ENCODE data around the gene SH3TC2. TPM values are rescaled to one million over a fixed set of nuclear protein-coding genes. Genes with fewer than 3 reads are reported as not detected.

Gene SH3TC2
- total RNA-seq, 1 donor from 2014 or later, result 1.4 TPM

- Histone ChIP-seq H3K27ac (no peak overlapping the region), H3K27me3 (no peaks in the 10 kb centered on the region), H3K4me1 (no peaks in the 10 kb centered on the region), H3K9me3 (no peaks in the 10 kb centered on the region), H3K4me3 (no peak overlapping the region), H3K36me3 (no peaks in the 10 kb centered on the region)
- DNase-seq (no peak), ATAC-seq (no peak)
- TF ChIP-seq CTCF (IDR thresholded peaks at IDR 0.05), result no peak
- intact Hi-C loops (cut with DNase I), result no loop called here
Measured at GRCh38 chr5:149071756-149072155, 8.9 kb upstream of the SH3TC2 start.

- Histone ChIP-seq H3K4me3 (no peak overlapping the region), H3K9me3 (no peaks in the 10 kb centered on the region), H3K4me1 (no peaks in the 10 kb centered on the region), H3K27ac (no peak overlapping the region), H3K36me3 (no peaks in the 10 kb centered on the region), H3K27me3 (no peaks in the 10 kb centered on the region)
- DNase-seq, result no peak
- intact Hi-C loops (cut with DNase I), result no loop called here
- no peak for ATAC-seq
- no peak for TF ChIP-seq CTCF (IDR thresholded peaks at IDR 0.05)
Measured at GRCh38 chr5:149071216-149071615, 8.4 kb upstream of the SH3TC2 start.

GRCh38 chr5:149069711-149070110 is 6.8 kb upstream of the SH3TC2 start:
- no peak for TF ChIP-seq CTCF (IDR thresholded peaks at IDR 0.05)
- intact Hi-C loops (cut with DNase I), result no loop called here
- H3K4me3 ChIP-seq, result no peak overlapping the region
- H3K9me3 ChIP-seq, result no peaks in the 10 kb centered on the region
- ATAC-seq (no peak), DNase-seq (no peak)
- no peaks in the 10 kb centered on the region for H3K4me1 ChIP-seq
- no peaks in the 10 kb centered on the region for H3K36me3 ChIP-seq
- no peak overlapping the region for H3K27ac ChIP-seq
- H3K27me3 ChIP-seq, result no peaks in the 10 kb centered on the region

- intact Hi-C loops (cut with DNase I), result no loop called here
- Histone ChIP-seq H3K9me3 (no peaks in the 10 kb centered on the region), H3K27me3 (no peaks in the 10 kb centered on the region), H3K27ac (no peak overlapping the region), H3K4me3 (no peak overlapping the region), H3K4me1 (peaks cover 17% of the 10 kb centered on the region), H3K36me3 (no peaks in the 10 kb centered on the region)
- ATAC-seq (no peak), DNase-seq (no peak)
- no peak for TF ChIP-seq CTCF (IDR thresholded peaks at IDR 0.05)
Measured at GRCh38 chr5:149063896-149064478, 1.1 kb upstream of the SH3TC2 start.

GRCh38 chr5:149062371-149063016 is 368 bp downstream of the SH3TC2 start:
- DNase-seq (no peak), ATAC-seq (peak; percentile 71)
- Histone ChIP-seq H3K27me3 (no peaks in the 10 kb centered on the region), H3K4me1 (peaks cover 17% of the 10 kb centered on the region), H3K27ac (peak overlapping the region; percentile 69), H3K36me3 (no peaks in the 10 kb centered on the region), H3K4me3 (no peak overlapping the region), H3K9me3 (no peaks in the 10 kb centered on the region)
- intact Hi-C loops (cut with DNase I), result no loop called here
- no peak for TF ChIP-seq CTCF (IDR thresholded peaks at IDR 0.05)

Data from upper lobe of right lung (tissue), 1 donor.